Measurements from ENCODE around the gene TMEM192.
"Not testable (repeated sequence)": the region's sequence is repeated elsewhere in the genome, so short reads cannot be mapped to it uniquely, and the experiment has no call there.

The TMEM192 gene

GRCh38 chr4:165112368-165113121 lies at the start of gene TMEM192:
Gene TMEM192, minus strand, starts transcription at chr4:165112860. Its CDS starts 87 bp downstream, at chr4:165112773.
- peak; percentile 79 for DNase-seq (ENCODE audit: low read depth)

GRCh38 chr4:165158762-165159161 lies 46.1 kb upstream of the TMEM192 start:
- DNase-seq (ENCODE audit: low read depth), result no peak

- no peak for DNase-seq (ENCODE audit: low read depth)
Measured at GRCh38 chr4:165156906-165157305, 44.2 kb upstream of the TMEM192 start.

GRCh38 chr4:165154482-165154881 lies 41.8 kb upstream of the TMEM192 start:
- no peak for DNase-seq (ENCODE audit: low read depth)

- peak; percentile 28 for DNase-seq (ENCODE audit: low read depth)
Measured at GRCh38 chr4:165152527-165152926, 39.9 kb upstream of the TMEM192 start.

GRCh38 chr4:165151734-165152133 lies 39.1 kb upstream of the TMEM192 start:
- DNase-seq (ENCODE audit: low read depth), result no peak

- DNase-seq (ENCODE audit: low read depth), result no peak
Measured at GRCh38 chr4:165150545-165150944, 37.9 kb upstream of the TMEM192 start.

GRCh38 chr4:165138843-165139242 lies 26.2 kb upstream of the TMEM192 start:
- DNase-seq (ENCODE audit: low read depth), result no peak

GRCh38 chr4:165137205-165137604 lies 24.5 kb upstream of the TMEM192 start:
- DNase-seq (ENCODE audit: low read depth), result no peak

- DNase-seq (ENCODE audit: low read depth), result no peak
Measured at GRCh38 chr4:165136529-165136928, 23.9 kb upstream of the TMEM192 start.

GRCh38 chr4:165133150-165133549 lies 20.5 kb upstream of the TMEM192 start:
- no peak for DNase-seq (ENCODE audit: low read depth)

GRCh38 chr4:165131247-165131832 lies 18.7 kb upstream of the TMEM192 start:
- DNase-seq (ENCODE audit: low read depth), result peak; percentile 39

GRCh38 chr4:165129924-165130323 lies 17.3 kb upstream of the TMEM192 start:
- no peak for DNase-seq (ENCODE audit: low read depth)

GRCh38 chr4:165125869-165126499 lies 13.3 kb upstream of the TMEM192 start:
- DNase-seq (ENCODE audit: low read depth), result not testable (repeated sequence)

GRCh38 chr4:165124488-165124887 lies 11.8 kb upstream of the TMEM192 start:
- DNase-seq (ENCODE audit: low read depth), result no peak

- no peak for DNase-seq (ENCODE audit: low read depth)
Measured at GRCh38 chr4:165118256-165118909, 5.7 kb upstream of the TMEM192 start.

GRCh38 chr4:165115301-165115700 lies 2.6 kb upstream of the TMEM192 start:
- no peak for DNase-seq (ENCODE audit: low read depth)

GRCh38 chr4:165111906-165112367 lies 723 bp downstream of the TMEM192 start:
- DNase-seq (ENCODE audit: low read depth), result no peak

GRCh38 chr4:165106518-165106917 lies 6.1 kb downstream of the TMEM192 start:
- DNase-seq (ENCODE audit: low read depth), result no peak

- DNase-seq (ENCODE audit: low read depth), result no peak
Measured at GRCh38 chr4:165101641-165102040, 11.0 kb downstream of the TMEM192 start.

- no peak for DNase-seq (ENCODE audit: low read depth)
Measured at GRCh38 chr4:165096776-165097175, 15.9 kb downstream of the TMEM192 start.

GRCh38 chr4:165095291-165095690 lies 17.4 kb downstream of the TMEM192 start:
- DNase-seq (ENCODE audit: low read depth), result no peak

- no peak for DNase-seq (ENCODE audit: low read depth)
Measured at GRCh38 chr4:165094873-165095272, 17.8 kb downstream of the TMEM192 start.
